ENCODE data around the gene CUBN.

DNA sequence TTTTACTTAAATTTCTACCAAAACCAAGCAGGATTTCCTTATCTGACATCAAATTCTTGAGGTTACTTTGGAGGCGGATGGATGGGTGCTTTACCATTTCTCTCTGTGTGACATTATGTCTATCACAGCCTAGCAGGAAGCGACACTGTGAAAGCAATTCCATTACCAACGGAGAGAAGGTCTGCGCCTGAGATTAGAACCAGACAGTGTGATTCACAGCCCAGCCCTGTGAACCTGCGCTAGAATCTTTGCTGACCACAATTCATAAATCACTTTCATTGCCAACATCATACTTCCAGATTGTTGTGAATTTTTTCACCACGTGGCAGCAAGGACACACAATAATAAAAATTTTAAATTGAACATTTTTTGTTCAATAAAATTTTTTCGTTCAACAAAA, 126.5 kb downstream of the CUBN start:
- TF ChIP-seq, protein P1, sequence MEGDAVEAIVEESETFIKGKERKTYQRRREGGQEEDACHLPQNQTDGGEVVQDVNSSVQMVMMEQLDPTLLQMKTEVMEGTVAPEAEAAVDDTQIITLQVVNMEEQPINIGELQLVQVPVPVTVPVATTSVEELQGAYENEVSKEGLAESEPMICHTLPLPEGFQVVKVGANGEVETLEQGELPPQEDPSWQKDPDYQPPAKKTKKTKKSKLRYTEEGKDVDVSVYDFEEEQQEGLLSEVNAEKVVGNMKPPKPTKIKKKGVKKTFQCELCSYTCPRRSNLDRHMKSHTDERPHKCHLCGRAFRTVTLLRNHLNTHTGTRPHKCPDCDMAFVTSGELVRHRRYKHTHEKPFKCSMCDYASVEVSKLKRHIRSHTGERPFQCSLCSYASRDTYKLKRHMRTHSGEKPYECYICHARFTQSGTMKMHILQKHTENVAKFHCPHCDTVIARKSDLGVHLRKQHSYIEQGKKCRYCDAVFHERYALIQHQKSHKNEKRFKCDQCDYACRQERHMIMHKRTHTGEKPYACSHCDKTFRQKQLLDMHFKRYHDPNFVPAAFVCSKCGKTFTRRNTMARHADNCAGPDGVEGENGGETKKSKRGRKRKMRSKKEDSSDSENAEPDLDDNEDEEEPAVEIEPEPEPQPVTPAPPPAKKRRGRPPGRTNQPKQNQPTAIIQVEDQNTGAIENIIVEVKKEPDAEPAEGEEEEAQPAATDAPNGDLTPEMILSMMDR (conservative IDR thresholded peaks at IDR 0.05), result no peak
- no peak for TF ChIP-seq EZH2 (IDR thresholded peaks at IDR 0.05; ENCODE audit: low read depth)
